Peyer's patch (tissue), 4 donors: ENCODE data around the gene TNNT2. TPM values are rescaled to one million over a fixed set of nuclear protein-coding genes. Genes with fewer than 3 reads are reported as not detected.

Experiments used
- DNase-seq, 3 donors: peaks; one replicate each; pipeline ENCODE4 v3.0.0-alpha.2; 2017 to 2019
- H3K27ac ChIP-seq, 4 donors: fragments of 200-600 bp; sonication (generic); one replicate each; pipeline ENCODE4 v1.5.1; 2016 to 2019
- H3K27me3 ChIP-seq, 2 donors: fragments of 200-600 bp; sonication (generic); one replicate each; pipeline ENCODE4 v1.5.1; 2019
- H3K36me3 ChIP-seq, 3 donors: fragments of 200-600 bp; sonication (generic); one replicate each; pipeline ENCODE4 v1.5.1; 2016 to 2019
- H3K4me1 ChIP-seq, 4 donors: fragments of 200-600 bp; sonication (generic); one replicate each; pipeline ENCODE4 v1.5.1; 2016 to 2019
- H3K4me3 ChIP-seq, 4 donors: fragments of 200-600 bp; sonication (generic); 1 replicate in 3 of 4; 2 replicates in 1 of 4; pipeline ENCODE4 v1.5.1; 2016 to 2019; ENCODE audit warnings: mild to moderate bottlenecking in 1 of 4
- H3K9me3 ChIP-seq, 4 donors: fragments of 200-600 bp; sonication (generic); one replicate each; pipeline ENCODE4 v1.5.1; 2016 to 2019; ENCODE audit warnings: mild to moderate bottlenecking in 1 of 4
- CTCF ChIP-seq, 6 experiments: fragments of 450-650 bp in 4 of 6; fragments of 200-600 bp in 2 of 6; sonication (generic) in 1 of 6; IDR thresholded peaks; one replicate each; pipeline ENCODE4 v1.5.1; 2017 to 2019; ENCODE audit warnings: antibody characterized with exemption in 6 of 6, mild to moderate bottlenecking in 3 of 6, moderate library complexity in 1 of 6
- POLR2A ChIP-seq, 2 donors: fragments of 450-650 bp; IDR thresholded peaks; one replicate each; pipeline ENCODE4 v1.5.1; 2017; ENCODE audit warnings: antibody characterized with exemption in 2 of 2, mild to moderate bottlenecking in 2 of 2, moderate library complexity in 2 of 2
- total RNA-seq, 4 donors: library from RNA; depleted of rRNA; stranded (reverse); fragments of >200 nt; gene quantifications; one replicate each; pipeline ENCODE4 v1.1.0, GENCODE V29; 2016

The TNNT2 gene
- total RNA-seq, 4 donors from 2014 or later: 0.40 to 3.7 TPM; not detected in 2

- no peaks in the 10 kb centered on the region for H3K9me3 ChIP-seq
- no peak overlapping the region for H3K4me3 ChIP-seq
- H3K4me1 ChIP-seq: no peaks in the 10 kb centered on the region
- TF ChIP-seq POLR2A (IDR thresholded peaks at IDR 0.05) (no peak), CTCF (IDR thresholded peaks at IDR 0.05) (no peak)
- no peaks in the 10 kb centered on the region for H3K27me3 ChIP-seq
- H3K27ac ChIP-seq: no peak overlapping the region
- no peak for DNase-seq
- no peaks in the 10 kb centered on the region for H3K36me3 ChIP-seq
Measured at GRCh38 chr1:201357211-201357610, 20.3 kb downstream of the TNNT2 start.

- TF ChIP-seq POLR2A (IDR thresholded peaks at IDR 0.05) (no peak), CTCF (IDR thresholded peaks at IDR 0.05) (no peak)
- peak in 1 of 3 donors; percentile 7 for DNase-seq
- Histone ChIP-seq H3K27me3 (no peaks in the 10 kb centered on the region), H3K9me3 (no peaks in the 10 kb centered on the region), H3K36me3 (no peaks in the 10 kb centered on the region), H3K27ac (no peak overlapping the region), H3K4me3 (no peak overlapping the region), H3K4me1 (no peaks in the 10 kb centered on the region)
Measured at GRCh38 chr1:201356701-201357100, 20.8 kb downstream of the TNNT2 start.

GRCh38 chr1:201356236-201356635 is 21.2 kb downstream of the TNNT2 start:
- Histone ChIP-seq H3K4me1 (no peaks in the 10 kb centered on the region), H3K27ac (no peak overlapping the region), H3K36me3 (no peaks in the 10 kb centered on the region), H3K27me3 (no peaks in the 10 kb centered on the region), H3K9me3 (no peaks in the 10 kb centered on the region), H3K4me3 (no peak overlapping the region)
- no peak for TF ChIP-seq CTCF (IDR thresholded peaks at IDR 0.05)
- DNase-seq: peak in 1 of 3 donors; percentile 9

- peak in 1 of 3 donors; percentile 14 for DNase-seq
- Histone ChIP-seq H3K4me3 (no peak overlapping the region), H3K4me1 (no peaks in the 10 kb centered on the region), H3K9me3 (no peaks in the 10 kb centered on the region), H3K27ac (no peak overlapping the region), H3K36me3 (no peaks in the 10 kb centered on the region), H3K27me3 (no peaks in the 10 kb centered on the region)
- no peak for TF ChIP-seq CTCF (IDR thresholded peaks at IDR 0.05)
- no peak for TF ChIP-seq POLR2A (IDR thresholded peaks at IDR 0.05)
Measured at GRCh38 chr1:201355471-201355870, 22.0 kb downstream of the TNNT2 start.

GRCh38 chr1:201354901-201355295 is 22.6 kb downstream of the TNNT2 start:
- no peak overlapping the region for H3K4me3 ChIP-seq
- no peaks in the 10 kb centered on the region for H3K27me3 ChIP-seq
- no peaks in the 10 kb centered on the region for H3K36me3 ChIP-seq
- no peaks in the 10 kb centered on the region for H3K4me1 ChIP-seq
- H3K9me3 ChIP-seq: no peaks in the 10 kb centered on the region
- peak in 1 of 3 donors; percentile 18 for DNase-seq
- no peak overlapping the region for H3K27ac ChIP-seq
- TF ChIP-seq POLR2A (IDR thresholded peaks at IDR 0.05) (no peak), CTCF (IDR thresholded peaks at IDR 0.05) (no peak)
